OCI-M2 (cell line): ENCODE results near the gene C1QC.
"Not testable (repeated sequence)": the region's sequence is repeated elsewhere in the genome, so short reads cannot be mapped to it uniquely, and the experiment has no call there.

ENCODE experiments used
- DNase-seq: peaks from one replicate; lab custom pipeline; 2025; ENCODE audit not compliant: unreplicated experiment; lab: John Stamatoyannopoulos, UW

The C1QC gene

GRCh38 chr1:22646384-22646783 lies 3.0 kb downstream of the C1QC start:
- DNase-seq, result no peak

GRCh38 chr1:22650089-22650693 lies 6.8 kb downstream of the C1QC start:
- DNase-seq, result no peak

GRCh38 chr1:22651941-22652856 lies 8.8 kb downstream of the C1QC start:
- no peak for DNase-seq

- DNase-seq, result no peak
Measured at GRCh38 chr1:22652881-22653316, 9.5 kb downstream of the C1QC start, which contains the start of gene C1QB. TSS of gene C1QB (plus strand) at chr1:22653236. CDS start at chr1:22659463, 6,227 bp downstream.

GRCh38 chr1:22654692-22655091 lies 11.3 kb downstream of the C1QC start:
- no peak for DNase-seq

- DNase-seq, result no peak
Measured at GRCh38 chr1:22658385-22659163, 15.1 kb downstream of the C1QC start.

- DNase-seq, result no peak
Measured at GRCh38 chr1:22660716-22661241, 17.3 kb downstream of the C1QC start.

- DNase-seq, result no peak
Measured at GRCh38 chr1:22661880-22662279, 18.4 kb downstream of the C1QC start.

- no peak for DNase-seq
Measured at GRCh38 chr1:22662318-22662717, 18.9 kb downstream of the C1QC start.

- no peak for DNase-seq
Measured at GRCh38 chr1:22662986-22663408, 19.6 kb downstream of the C1QC start.

GRCh38 chr1:22665752-22666151 lies 22.3 kb downstream of the C1QC start:
- no peak for DNase-seq

GRCh38 chr1:22666412-22666811 lies 23.0 kb downstream of the C1QC start:
- no peak for DNase-seq

- not testable (repeated sequence) for DNase-seq
Measured at GRCh38 chr1:22668840-22669239, 25.4 kb downstream of the C1QC start.

GRCh38 chr1:22670352-22670975 lies 27.0 kb downstream of the C1QC start:
- DNase-seq, result no peak

- DNase-seq, result no peak
Measured at GRCh38 chr1:22671999-22672398, 28.6 kb downstream of the C1QC start.

- DNase-seq, result no peak
Measured at GRCh38 chr1:22673486-22674409, 30.3 kb downstream of the C1QC start.

GRCh38 chr1:22674410-22674749 lies 30.9 kb downstream of the C1QC start:
- DNase-seq, result no peak

- DNase-seq, result not testable (repeated sequence)
Measured at GRCh38 chr1:22676151-22676550, 32.7 kb downstream of the C1QC start.

GRCh38 chr1:22676916-22677583 lies 33.6 kb downstream of the C1QC start:
- no peak for DNase-seq
